Activated CD8-positive, alpha-beta memory T cell treated with anti-CD3 and anti-CD28 coated beads, Interleukin-2, amount 50 U/mL, for 1 hour (primary cell): ENCODE results near the gene ATOSB.
"Not testable (repeated sequence)": the region's sequence is repeated elsewhere in the genome, so short reads cannot be mapped to it uniquely, and the experiment has no call there.

Experiments used
- DNase-seq: peaks from one replicate; pipeline ENCODE4 v3.0.0-alpha.2; 2020; ENCODE audit errors: extremely low read depth

Gene ATOSB, protein sequence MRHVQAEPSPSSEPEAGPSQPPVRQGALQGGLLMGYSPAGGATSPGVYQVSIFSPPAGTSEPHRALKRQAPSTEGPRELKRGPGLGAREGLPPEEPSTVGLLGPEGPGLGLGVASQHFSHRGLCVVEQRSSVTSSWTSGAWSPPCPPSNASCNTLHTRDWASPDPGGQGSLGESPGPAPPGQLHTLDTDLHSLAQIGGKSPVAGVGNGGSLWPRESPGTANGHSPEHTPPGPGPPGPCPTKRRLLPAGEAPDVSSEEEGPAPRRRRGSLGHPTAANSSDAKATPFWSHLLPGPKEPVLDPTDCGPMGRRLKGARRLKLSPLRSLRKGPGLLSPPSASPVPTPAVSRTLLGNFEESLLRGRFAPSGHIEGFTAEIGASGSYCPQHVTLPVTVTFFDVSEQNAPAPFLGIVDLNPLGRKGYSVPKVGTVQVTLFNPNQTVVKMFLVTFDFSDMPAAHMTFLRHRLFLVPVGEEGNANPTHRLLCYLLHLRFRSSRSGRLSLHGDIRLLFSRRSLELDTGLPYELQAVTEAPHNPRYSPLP

DNA sequence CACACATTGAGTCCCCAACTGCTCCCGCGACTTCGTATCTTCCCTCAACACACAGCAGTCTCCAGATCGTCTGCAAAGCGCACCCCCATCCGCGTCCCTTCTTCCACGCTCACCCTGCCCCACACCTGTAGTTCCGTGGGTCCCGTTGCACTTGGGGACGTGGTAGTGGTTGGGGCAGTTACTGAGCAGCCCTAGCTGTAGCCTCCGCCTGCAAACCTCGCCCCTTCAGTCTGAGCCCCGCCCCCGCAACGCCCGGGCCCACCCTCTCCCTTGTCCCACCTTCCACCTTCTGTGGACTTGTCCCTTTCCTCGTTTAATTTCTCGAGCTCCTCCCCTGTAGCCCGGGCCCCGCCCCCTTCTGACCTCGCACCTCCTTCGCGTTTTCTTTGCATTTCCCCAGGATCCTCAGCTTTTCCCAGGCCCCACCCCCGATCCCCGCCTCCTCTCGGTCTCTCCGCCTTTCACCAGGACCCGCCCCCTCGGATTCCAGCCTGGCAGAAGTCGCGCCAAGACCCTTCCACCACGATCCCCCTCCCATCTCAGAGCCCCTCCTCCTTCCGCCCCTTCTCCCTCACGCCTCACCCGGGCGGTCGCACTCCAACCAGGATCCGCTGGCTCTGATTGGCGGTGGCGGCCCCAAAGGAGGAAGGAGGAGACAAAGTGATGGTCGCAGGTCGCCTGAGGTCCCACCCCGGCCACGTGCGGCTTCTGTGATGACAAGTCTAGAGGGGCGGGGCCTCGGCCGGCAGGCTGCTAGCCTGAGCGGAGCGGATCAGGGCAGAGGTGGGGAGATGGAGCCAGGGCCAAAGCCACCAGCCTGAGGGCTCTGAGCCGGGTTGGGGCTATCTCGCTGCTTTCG lies at the start of gene ATOSB:
TSS of gene ATOSB (minus strand) at position 183 of the 859 bp plus-strand sequence. CDS start 7,588 bp downstream, outside the sequence.
- DNase-seq = peak; percentile 80

DNA sequence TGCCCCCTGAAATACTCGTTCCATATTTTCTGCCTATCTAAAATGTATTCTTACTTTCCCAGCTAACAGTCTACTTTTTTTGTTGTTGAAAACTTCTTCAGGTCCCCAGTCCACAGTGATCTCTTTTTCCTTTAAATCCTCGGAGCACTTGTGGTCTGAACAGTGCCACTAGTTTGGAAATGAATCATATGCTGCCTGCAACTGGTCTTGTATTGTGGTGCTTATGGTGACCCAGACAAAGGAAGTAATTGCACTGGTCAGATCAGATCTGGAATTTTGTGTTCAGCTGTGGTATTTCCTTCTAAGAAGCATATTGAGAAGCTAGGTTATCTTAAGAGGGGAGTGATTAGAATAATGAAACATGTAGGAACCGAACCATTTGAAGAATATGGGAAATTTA lies 49.0 kb upstream of the ATOSB start:
- DNase-seq = no peak

DNA sequence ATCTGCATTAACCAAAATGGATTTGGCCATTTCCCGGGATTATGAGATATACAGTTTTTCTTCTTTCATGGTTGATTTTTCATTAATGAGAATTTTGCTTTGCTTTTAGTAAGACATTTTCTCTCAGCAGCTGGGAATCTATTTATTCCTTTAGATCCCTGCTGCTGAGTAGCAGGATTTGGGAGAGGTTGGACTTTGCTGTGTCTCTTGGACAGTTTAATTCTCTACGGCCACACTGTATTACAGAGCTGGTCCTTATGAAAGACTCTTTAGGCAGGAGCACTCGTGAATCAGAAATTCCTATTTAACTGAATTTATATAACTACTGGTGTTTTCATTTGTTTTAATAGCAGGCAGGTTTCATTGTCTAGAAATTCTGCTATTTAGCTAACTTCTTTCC lies 47.8 kb upstream of the ATOSB start:
- DNase-seq = no peak

DNA sequence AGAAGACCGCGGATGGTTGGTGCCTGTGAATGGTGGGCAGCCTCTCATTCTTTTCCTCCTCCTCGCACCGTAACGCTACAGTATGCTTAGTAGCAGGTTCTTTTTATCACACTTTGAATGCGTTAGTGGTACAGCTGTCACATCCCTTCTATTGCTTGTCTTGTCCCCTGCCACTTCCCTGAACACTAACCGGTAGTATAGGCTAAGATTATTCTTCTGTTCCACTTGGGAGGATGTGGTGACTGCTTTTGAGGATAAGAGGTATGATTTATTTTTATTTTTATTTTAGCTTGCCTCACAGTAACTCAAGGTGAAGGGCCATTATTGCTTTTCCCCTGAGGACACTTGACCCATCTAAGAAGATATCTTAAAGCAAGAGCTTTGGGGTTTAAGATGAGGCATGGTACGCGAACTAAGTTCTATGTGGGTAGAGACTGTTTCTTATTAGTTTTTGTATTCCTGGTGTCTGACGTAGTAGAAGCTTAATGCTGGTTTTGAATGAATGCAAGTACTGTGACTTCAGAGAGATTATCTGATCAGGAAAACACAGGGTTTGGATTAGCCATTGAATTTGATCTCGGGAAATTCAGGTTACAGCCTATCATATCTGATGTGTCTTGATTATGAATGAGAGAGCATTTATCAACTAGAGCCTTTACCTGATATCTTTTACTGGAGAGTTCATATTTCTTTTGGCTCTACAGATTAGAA lies 47.1 kb upstream of the ATOSB start:
- DNase-seq = no peak

DNA sequence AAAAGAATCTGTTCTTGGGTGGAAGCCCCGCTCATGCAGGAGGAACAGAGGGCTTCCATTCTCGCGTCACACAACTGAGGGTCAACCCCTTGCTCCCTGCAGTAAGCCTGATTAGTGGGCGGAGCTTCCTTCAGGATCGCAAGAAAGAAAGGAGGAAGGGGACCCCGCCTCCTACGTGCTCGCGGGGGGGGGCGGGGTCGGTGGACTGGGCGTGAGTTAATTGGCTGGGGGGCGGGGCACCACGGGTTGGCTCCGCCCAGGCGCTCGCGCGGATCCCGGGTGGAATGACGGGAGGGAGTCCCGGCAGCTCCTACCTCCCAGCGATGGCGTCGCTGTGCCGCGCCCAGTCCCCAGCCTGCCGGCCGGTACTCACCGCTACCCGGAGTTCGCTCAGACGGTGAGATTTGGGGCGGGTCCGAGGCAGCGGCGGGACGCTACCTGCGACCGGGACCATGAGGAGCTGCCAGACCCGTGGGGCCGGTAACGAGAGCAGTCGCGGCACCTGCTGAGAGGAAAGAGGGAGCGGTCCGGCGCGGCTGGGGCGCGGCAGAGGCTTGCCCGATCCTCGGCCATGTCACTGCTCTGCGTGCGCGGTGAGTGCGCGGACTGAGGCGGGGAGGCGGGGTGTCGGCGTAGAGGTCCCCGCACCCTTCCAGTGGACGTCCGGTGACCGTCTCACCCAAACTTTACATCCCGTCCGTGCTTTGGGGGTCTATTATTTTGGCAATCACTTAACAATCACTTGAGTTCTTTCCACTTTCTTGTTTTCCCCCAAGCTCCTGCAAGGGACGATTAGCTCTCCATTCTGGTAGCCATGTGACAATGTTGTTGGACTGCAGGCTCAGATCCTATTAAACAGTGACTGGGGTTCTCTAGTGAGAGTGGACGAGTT lies 46.3 kb upstream of the ATOSB start, which contains the start of gene UNC13B:
TSS of gene UNC13B (plus strand) at position 297 of the 892 bp plus-strand sequence. CDS start at position 572, 275 bp downstream.
- peak; percentile 39 for DNase-seq

DNA sequence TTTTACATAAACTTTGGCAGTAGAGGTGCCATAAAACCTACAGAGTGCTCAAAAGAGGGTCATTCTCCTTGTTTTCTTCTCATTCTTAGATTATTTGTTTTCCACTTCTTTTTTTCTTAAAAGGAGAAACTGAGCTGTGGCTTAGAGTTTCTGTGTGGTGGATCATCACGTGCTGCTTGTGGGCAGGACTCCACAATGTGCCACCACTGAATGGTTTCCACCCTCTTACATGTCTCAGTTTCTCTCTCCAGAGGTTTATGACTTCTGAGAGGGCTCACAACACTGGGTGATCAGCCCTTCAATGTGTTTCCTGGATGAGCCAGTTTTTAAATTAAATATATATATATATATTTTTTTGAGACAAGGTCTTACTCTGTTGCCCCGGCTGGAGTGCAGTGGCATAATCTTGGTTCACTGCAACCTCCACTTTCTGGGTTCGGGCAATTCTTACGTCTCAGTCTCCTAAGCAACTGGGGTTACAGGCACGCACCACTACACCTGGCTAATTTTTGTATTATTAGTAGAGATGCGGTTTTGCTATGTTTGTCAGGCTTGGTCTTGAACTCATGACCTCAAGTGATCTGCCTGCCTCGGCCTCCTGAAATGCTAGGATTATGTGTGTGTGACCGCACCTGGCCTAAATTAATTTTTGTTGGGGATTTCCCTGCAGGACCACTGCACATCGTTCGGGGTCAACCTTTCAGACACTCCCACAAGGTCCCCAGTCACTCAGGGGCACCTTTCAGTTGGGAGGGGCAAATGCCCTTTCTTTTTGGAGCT lies 43.0 kb upstream of the ATOSB start:
- no peak for DNase-seq

DNA sequence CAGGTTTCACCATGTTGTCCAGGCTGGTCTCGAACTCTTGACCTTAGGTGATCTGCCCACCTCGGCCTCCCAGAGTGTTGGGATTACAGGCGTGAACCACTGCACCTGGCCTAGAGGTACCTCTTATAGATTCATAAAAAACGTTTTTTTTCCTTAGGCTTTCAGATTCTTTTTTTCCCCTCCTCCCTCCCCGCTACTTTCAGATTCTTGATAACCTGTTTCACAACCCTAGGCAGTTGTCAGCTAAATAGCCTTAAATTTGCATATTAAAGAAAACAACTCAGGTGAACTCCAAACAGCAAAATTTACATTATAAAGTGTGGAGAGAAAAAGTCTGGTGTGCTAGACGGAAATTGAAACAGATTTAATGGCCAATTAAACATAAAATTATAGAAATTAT lies 42.2 kb upstream of the ATOSB start:
- not testable (repeated sequence) for DNase-seq

DNA sequence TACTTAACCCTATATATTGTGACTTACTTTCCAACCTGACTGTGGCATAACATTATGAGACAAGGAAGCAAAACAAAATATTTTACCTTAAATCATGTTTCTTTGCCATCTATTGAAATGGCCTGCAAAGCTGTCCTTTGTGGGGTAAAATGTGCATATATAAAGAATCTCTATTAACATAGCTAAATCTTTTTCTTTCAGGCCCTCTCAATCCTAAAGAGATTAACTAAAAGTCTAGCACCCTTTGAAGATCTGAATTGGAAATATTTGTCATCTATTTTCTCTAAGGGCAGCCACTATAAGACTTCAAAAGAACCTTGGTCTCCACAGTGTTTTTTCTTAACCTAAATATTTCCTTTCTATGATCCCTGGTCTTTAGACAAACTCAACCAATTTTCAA lies 41.1 kb upstream of the ATOSB start:
- no peak for DNase-seq

DNA sequence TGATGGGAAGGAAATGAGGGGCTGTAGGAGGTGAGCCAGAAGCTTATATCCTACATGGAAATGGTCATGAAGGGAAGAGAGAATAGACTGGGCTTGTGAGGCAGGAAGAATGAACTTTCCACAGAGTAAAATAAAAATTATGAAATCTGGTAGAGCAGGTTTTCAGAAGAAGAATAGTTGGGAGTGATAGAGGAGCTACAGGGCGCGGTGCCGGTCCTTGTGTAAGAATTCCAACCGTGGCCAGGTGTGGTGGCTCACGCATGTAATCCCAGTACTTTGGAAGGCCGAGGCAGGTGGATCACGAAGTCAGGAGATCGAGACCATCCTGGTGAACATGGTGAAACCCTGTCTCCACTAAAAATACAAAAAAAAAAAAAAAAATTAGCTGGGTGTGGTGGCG lies 37.3 kb upstream of the ATOSB start:
- no peak for DNase-seq

DNA sequence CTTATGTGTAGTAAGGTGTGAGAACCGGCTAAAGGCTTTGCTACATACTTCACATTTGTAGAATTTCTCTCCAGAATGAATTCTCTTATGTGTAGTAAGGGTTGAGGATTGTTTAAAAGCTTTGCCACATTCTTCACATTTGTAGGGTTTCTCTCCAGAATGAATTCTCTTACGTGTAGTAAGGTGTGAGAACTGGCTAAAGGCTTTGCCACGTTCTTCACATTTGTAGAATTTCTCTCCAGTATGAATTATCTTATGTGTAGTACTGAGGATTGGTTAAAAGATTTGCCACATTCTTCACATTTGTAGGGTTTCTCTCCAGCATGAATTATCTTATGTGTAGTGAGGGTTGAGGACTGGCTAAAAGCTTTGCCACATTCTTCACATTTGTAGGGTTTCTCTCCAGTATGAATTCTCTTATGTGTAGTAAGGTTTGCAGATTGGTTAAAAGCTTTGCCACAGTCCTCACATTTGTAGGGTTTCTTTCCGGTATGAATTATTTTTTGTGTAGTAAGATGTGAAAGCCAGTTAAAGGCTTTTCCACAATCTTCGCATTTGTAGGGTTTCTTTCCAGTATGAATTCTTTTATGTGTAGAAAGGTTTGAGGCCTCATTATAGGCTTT lies 32.4 kb upstream of the ATOSB start:
- DNase-seq = not testable (repeated sequence)

DNA sequence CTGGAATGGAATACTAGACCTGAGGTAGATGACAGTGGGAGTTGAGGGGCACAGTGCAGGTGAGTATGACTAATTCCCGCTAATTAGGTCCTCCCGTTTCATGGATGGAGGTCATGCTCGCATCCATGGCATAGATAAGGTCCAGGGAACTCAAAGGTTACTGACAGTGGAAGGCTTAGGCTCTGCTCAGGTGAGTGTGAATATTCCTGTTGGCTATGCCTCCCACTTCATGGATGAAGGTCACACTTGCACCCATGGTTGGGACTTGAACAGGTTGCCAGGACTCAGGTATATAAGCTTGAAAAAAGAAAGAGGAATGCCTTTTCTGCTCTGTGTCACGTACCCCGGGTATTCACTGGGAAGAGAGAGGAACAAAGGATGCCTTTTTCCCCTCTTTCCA lies 26.4 kb upstream of the ATOSB start:
- DNase-seq = no peak

DNA sequence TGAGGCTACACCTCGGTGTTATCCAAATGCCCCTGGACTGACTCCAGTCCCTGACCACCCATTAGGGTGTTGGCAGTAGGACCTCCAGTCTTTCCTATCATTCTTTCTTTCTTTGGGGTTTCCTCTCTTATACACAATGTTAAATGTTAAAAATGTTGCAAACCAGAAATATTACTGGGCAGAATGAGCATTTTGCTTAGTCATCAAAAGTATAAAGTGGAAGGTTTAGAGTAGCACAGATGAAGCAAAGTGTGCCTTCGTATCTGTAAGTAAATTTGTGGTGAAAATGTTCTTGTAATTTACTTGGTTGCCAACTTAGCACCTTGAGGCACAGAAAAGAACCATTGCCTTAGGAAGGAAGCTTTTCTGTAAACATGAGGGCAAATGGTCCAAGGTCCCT lies 24.4 kb upstream of the ATOSB start:
- DNase-seq = no peak

DNA sequence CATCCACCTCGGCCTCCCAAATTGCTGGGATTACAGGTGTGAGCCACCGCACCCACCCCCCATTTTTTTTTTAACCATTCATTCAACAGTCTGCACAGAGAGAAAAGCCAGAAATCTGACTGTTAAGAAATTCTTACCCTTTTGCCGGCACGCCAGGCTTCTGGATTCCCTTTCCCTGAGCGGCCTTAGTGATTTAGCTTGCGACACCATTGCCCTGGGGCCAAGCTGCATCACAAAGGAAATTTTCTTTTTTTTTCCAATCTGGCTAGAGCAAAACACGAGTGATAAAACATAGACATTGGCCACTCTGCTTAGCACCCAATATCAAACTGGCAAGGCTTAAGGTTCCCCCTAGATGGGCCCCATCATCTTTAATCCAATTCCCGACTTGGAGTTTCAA lies 21.2 kb upstream of the ATOSB start:
- DNase-seq = no peak

DNA sequence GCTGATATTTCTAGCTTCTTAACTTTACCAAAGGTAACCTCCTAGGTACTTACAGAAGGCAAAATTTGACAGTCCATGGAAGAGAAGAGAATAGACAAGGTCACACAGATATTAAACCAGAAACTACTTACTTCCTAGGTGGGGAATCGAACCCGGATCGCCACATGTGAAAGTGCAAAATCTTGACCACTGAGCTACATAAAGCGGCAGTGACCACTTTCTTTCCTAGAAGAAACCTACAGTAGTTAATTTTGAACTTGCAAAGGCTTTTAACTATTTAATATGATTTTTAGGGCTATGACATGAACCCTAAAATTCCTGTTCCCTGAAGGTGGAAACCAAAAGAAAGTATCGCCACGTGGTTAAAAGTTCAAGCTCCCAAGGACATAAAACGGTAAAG lies 20.3 kb upstream of the ATOSB start:
- DNase-seq = no peak

DNA sequence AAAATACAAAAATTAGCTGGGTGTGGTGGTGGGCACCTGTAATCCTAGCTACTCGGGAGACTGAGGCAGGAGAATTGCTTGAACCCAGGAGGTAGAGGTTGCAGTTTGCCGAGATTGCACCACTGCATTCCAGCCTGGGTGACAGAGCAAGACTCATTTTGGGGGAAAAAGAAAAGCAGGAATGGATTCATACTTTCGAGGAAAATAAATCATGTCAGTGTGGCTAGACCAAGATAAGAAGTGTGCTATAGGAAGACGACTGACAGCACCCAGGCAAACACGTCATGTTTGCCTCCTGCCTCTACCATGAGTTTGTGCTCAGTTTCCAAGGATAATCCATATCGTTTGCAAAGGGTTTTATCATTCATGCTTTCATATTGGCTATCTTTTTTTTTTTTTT lies 19.3 kb upstream of the ATOSB start:
- DNase-seq = no peak

DNA sequence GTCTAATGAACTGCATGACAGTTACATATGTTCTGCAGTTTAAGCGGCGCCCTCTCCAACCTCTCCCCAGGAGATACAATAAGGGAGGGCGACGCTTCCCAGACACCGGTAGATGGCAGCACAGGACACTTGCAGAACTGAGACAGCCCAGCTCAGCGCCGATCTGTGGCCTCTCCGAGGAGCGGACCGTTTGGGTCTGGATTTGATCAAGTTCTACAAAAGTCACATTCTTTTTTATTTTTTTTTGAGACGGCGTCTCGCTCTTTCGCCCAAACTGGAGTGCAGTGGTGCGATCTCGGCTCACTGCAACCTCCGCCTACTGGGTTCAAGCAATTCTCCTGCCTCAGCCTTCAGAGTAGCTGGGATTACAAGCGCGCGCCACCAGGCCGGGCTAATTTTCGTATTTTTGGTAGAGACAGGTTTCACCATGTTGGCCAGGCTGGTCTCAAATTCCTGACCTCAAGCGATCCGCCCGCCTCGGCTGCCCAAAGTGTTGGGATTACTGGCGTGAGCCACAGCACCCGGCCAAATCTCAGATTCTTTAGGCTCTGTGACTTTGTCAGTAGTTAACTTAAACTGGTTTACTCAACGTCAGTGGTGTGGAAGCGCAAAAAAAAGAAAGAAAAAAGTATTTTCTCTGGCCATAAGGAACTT lies 1.4 kb upstream of the ATOSB start:
- peak; percentile 84 for DNase-seq

DNA sequence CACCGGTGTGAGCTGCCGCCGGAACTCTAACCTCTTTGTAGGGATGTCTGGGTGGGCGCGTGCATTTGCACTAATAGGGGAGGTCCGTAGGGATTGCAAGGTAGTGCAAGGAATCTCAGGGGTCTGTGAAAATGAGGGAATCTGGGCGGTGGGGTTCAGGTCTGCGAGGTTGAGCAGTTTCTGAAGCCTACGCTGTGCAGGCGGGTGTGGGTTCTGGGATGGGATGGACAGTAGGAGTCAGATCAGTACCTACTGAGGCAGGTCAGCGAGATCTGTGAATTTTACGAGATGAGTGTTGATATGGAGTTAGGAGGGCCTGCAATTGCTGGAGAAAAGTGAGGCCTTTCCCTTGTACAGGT lies 856 bp upstream of the ATOSB start:
- no peak for DNase-seq

DNA sequence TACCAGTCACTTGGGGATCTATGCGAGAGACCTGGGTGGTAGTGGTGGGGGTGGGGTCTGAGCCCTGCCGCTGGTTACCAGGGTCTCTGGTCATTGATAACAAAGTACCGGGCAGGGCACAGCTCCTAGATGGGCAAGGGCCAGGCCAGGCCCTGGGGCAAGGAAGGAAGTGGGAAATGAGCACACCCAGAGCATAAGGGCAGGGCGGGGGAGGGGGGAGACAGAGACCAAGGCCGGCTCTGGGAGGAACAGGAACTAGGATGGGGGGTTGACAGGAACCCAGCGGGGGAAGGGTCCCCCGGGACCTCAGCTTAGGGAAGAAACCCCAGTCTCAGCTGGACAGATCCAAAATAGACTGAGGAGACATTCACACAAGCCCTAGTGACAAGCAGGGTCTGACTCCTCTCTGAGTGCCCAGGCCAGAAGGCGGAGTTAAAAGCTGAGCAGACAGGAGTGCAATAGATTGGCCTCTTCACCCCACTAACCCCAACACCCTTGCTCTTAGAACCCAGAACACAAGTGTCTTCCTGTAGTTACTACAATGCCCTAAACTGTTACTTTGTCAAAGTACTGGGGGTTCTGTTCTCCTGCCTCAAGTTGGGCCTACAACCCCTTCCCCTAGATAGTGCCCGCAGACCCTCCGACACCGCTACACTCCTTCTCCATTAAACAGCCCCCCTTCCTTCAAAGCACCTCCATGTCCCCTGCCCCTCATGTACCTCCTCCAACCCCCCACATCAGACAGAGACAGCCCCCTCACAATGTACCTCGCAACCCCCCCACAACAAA lies 628 bp downstream of the ATOSB start:
- no peak for DNase-seq
